HG03354 (cell line): ENCODE measurements around the gene CST2.
"Not testable (repeated sequence)": the region's sequence is repeated elsewhere in the genome, so short reads cannot be mapped to it uniquely, and the experiment has no call there.

Experiments used
- ATAC-seq: cut with Tn5 transposase; IDR thresholded peaks from one replicate; pipeline ENCODE4 v1.9.1; 2021; ENCODE audit warnings: mild to moderate bottlenecking; ENCODE audit not compliant: unreplicated experiment, poor library complexity, severe bottlenecking

CST2 gene, protein sequence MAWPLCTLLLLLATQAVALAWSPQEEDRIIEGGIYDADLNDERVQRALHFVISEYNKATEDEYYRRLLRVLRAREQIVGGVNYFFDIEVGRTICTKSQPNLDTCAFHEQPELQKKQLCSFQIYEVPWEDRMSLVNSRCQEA

DNA sequence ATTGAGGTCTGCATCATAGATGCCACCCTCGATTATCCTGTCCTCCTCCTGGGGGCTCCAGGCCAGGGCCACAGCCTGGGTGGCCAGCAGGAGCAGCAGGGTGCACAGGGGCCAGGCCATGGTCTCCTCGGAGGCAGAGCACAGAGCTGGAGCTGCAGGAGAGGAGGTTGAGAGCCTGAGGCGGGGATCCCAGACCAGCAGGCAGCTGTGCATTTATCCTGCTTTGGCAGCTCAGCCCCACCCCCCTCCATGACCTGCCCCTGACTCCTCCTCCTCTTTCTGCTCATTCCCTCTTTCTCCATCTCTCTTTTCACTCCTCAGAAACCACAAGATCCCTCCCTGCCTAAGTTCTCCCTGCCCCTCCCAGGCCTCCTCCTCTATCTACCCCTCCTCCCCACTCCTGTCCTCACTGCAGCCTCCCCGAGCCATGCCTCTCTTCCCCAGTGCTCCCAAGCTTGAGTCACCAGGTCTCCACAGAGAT, at the start of gene CST2:
TSS of gene CST2 (minus strand) at position 189 of the 481 bp plus-strand sequence. CDS start at position 120, 69 bp downstream.
- no peak for ATAC-seq

GRCh38 chr20:23875606-23876237, 49.2 kb upstream of the CST2 start:
- ATAC-seq, result no peak

DNA sequence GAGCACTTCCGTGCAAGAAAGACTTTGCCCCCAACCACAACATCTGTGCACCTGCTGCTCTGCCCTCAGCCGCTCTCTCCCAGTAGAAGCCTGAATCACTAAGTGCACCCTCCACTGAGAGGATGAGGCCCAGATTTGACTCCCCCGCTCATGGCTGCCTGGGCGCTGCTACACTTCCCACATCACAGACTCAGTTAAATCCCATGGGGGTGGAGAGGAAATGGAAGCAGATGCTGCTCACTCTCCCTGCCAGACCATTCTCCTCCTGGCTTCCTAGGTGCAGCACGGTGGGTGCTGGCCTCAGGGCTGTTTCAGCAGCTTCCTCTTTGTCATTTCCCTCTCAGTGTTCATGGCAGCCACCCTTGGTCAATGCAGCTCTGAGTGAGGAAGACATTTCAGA, 48.2 kb upstream of the CST2 start:
- no peak for ATAC-seq

DNA sequence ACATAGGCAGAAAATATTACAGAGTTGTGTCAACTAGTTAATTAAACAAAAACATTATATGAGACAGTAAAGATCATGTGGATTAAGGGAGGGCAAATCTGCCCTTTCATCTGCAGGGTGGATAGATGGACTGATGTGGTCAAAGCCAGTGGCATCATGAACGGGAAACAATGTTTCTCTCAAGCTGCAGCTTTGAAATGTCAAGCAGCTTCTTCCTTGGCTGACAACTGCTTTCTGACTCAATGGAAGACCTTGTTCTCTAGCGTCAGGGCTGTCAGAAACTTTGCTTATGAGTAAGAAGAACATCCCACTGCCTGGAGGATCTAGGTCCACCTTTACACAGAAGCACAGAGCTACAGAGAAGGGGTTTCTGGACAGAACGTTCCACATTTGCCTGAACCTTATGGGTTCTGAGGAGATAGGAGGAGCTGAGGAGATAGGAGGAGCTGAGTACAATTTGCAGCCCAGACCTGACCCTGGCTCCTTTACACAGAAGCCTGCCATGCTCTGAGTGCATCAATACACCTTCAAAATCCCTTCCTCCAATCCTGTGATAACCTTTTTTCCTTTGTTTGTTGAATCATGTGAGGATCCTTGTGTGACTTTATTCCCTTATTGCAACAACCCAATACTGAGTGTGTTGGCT, 47.0 kb upstream of the CST2 start:
- ATAC-seq, result no peak

DNA sequence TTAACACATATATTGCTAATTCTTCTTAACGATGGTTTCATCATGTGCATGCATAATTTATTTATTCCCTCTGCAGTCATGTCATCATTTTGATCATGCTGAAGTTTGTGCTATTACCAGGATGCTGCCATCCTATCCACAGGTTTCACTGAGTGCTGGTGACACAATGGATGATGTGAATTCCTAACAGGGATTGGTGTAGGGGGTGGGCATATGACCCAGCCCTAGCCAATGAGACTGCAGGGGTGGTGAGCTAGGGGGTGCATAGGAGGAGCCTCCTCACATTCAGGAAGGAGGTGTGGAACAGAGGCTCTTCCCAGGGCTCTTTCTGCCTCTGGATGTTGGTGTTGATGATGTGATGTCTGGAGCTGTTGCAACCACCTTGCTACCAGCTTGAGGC, 45.5 kb upstream of the CST2 start:
- ATAC-seq, result no peak

GRCh38 chr20:23870461-23870860, 43.9 kb upstream of the CST2 start:
- ATAC-seq, result no peak

- no peak for ATAC-seq
These were observed 43.0 kb upstream of the CST2 start for GRCh38 chr20:23869520-23869919.

DNA sequence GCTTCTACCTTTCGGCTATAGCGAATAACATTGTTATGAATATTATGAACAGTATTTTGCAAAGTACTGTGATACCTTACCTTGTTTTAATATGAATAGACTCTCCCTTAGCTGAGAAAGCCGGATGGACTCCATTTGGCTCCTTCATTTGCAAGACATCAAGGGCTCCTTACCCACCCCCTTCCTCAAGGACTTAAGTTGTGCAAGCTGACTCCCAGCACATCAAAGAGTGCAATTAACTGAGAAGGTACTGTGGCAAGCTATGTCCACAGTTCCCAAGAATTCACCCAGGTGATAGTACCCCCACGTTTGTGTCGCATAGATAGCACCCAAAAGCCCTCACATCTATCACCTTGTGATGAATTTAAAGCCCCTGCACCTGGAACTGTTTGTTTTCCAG, 41.8 kb upstream of the CST2 start:
- ATAC-seq, result no peak

GRCh38 chr20:23867152-23867776, 40.7 kb upstream of the CST2 start:
- no peak for ATAC-seq

- ATAC-seq, result not testable (repeated sequence)
These were observed 34.2 kb upstream of the CST2 start for GRCh38 chr20:23860771-23861170.

DNA sequence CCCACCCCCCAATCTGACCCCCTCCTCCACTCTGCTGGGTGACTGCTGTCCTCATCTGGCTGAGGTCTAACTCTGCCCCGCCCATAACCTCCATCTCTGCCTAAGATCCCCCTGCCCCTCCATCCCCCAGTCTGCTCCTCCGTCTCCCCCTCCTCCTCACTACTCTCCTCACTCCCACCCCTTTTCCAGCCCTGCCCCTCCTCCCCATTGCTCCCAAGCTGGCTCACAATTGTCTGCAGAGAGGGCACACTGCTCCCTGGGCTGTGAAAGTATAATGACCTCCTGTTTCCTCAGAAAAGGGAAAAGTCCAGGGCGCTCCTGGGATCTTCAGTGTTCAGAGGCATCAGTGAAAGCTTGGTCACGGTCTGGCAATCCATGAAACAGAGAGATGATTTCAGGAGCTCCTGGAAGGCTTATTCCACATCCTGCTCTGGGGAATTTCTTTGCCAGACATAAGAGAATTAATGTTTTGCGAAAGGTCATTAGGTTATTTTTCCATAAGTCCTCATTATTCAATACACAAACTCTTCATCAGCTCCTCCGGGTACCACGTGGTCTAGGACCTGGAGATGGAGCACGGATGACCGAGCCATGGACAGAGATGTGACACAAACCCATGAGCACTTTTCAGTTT, 31.6 kb upstream of the CST2 start:
- ATAC-seq, result no peak

GRCh38 chr20:23856736-23857135, 30.2 kb upstream of the CST2 start:
- no peak for ATAC-seq

DNA sequence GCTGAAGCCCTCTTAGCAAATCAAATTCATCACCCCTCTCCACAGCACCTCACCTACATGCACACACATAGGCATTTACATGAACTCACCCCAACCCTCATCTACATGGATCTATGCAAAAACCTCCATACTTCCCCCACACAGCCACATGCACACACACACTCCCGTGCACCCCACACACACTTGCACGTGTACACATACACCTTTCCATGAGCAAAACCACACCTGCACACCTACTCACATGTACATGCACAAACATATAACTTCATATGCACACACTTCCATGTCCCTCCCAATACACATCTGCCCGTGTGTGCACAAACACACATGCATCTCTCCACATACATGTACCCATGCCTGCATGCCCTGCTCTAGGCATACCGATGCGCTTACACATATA, 29.7 kb upstream of the CST2 start:
- ATAC-seq, result no peak

DNA sequence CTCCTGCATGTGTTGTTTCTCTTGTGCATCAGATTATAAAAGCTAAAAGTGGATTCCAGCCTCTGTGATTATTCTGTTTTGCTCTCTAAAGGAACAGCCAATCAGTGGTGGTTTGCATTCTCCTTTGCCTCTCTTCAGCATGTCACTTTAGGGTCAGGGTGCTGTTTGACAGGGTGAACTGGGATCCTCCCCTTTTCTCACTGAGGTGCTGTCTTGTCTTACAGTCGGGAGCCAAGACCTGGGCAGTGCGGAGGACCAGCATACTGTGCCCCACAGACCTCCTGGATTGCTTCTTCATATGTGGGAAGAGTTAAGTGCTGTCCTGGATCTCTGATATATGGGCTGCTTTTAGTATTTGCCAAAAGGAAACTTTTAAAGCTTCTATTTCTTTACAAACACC, 15.2 kb upstream of the CST2 start:
- no peak for ATAC-seq

GRCh38 chr20:23835716-23836115, 9.2 kb upstream of the CST2 start:
- no peak for ATAC-seq

- ATAC-seq, result no peak
These were observed 6.4 kb upstream of the CST2 start for GRCh38 chr20:23832775-23833513.

- ATAC-seq, result not testable (repeated sequence)
These were observed 5.4 kb upstream of the CST2 start for GRCh38 chr20:23831961-23832360.

DNA sequence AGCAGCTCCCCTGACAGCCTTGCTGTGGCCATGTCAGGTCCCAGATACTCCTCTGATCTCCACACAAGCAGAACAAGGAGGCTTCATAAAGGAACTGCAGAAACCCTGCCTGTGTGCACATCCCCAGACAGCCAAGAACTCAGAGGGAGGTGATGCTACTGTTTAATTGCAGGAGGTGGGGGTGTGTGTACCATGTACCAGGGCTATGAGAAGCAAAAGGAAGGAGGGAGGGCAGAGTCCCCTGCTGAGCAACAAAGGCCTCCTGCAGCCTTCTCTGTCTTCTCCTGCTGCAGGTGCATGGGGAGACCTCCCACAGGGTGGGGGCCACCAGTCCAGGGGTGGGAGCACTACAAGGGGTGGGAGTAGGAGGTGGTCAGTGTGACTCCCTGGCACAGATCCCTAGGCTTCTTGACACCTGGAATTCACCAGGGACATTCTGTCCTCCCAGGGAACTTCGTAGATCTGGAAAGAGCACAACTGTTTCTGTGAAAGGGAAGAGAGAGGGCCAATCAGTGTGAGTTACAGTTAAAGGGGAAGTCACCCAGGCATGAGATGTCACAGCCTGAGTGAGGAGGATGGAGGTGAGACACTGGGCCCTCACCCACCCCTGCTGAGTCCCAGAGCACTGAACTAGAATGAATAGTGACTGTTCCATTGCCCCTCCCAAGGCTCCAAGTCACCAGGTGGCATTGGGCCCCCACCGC, 2.8 kb downstream of the CST2 start:
- no peak for ATAC-seq

GRCh38 chr20:23823111-23823510, 3.4 kb downstream of the CST2 start:
- no peak for ATAC-seq
